Calu3 (cell line): ENCODE results near the gene CCDC197. TPM values are rescaled to one million over a fixed set of nuclear protein-coding genes. Genes with fewer than 3 reads are reported as not detected.

Source experiments
- BruUV-seq: library from RNA; stranded (reverse); fragments of 400-500 nt; replicated peaks from 2 replicates; lab custom pipeline; 2021; lab: Mats Ljungman, UMichigan
- CTCF ChIA-PET: fragments of 300-600 bp; sonication (Branson Sonifier 250); formaldehyde crosslinking; loops from one replicate; lab custom pipeline; 2022; ENCODE audit warnings: antibody characterized with exemption; lab: Charles Lee
- DNase-seq: peaks from one replicate; pipeline ENCODE4 v3.0.0; 2022
- H3K27ac Mint-ChIP-seq: one replicate; pipeline ENCODE4 v1.8.0; 2022; ENCODE audit warnings: mixed read lengths; ENCODE audit not compliant: unreplicated experiment
- H3K27me3 Mint-ChIP-seq: one replicate; pipeline ENCODE4 v1.8.0; 2022; ENCODE audit warnings: mixed read lengths; ENCODE audit not compliant: unreplicated experiment
- H3K36me3 Mint-ChIP-seq: one replicate; pipeline ENCODE4 v1.8.0; 2022; ENCODE audit warnings: mild to moderate bottlenecking, moderate library complexity, mixed read lengths; ENCODE audit not compliant: insufficient read depth, unreplicated experiment
- H3K4me1 Mint-ChIP-seq: one replicate; pipeline ENCODE4 v1.8.0; 2022; ENCODE audit warnings: mild to moderate bottlenecking, low read depth, mixed read lengths; ENCODE audit not compliant: unreplicated experiment
- H3K4me3 Mint-ChIP-seq: one replicate; pipeline ENCODE4 v1.8.0; 2022; ENCODE audit warnings: mild to moderate bottlenecking, low read depth, moderate library complexity, mixed read lengths; ENCODE audit not compliant: unreplicated experiment
- H3K9me3 Mint-ChIP-seq: one replicate; pipeline ENCODE4 v1.8.0; 2022; ENCODE audit warnings: low read depth, mixed read lengths; ENCODE audit not compliant: unreplicated experiment
- CTCF ChIP-seq: fragments of 200-600 bp; IDR thresholded peaks from one replicate; pipeline ENCODE4 v1.8.0; 2022; ENCODE audit warnings: antibody characterized with exemption; ENCODE audit not compliant: unreplicated experiment
- intact Hi-C: fragments of 100-400 bp; cut with micrococcal nuclease; formaldehyde crosslinking; loops from one replicate; pipeline ENCODE4 v1.10.0; 2022; ENCODE audit not compliant: unreplicated experiment
- total RNA-seq: library from RNA; stranded (reverse); gene quantifications from 2 replicates; pipeline ENCODE4 v1.2.3, GENCODE V29; 2022

The CCDC197 gene
- total RNA-seq, 1 experiment from 2014 or later: not detected

- CTCF ChIA-PET: interaction anchor here (0.6 kb wide), 1 partner anchor 337 kb away, joined by 8 read pairs; no protein-coding TSS in a partner anchor
- Mint-ChIP-seq H3K4me3 (no peak overlapping the region), H3K9me3 (no peaks in the 10 kb centered on the region), H3K36me3 (no peaks in the 10 kb centered on the region), H3K27me3 (peaks cover 9% of the 10 kb centered on the region), H3K27ac (no peak overlapping the region), H3K4me1 (peaks cover 21% of the 10 kb centered on the region)
- no TSS peak for BruUV-seq
- intact Hi-C loops: no loop called here
- peak; percentile 36 for DNase-seq
- TF ChIP-seq CTCF: no peak
Measured at GRCh38 chr14:93987376-93987775, 9.7 kb upstream of the CCDC197 start.

- H3K9me3 Mint-ChIP-seq: no peaks in the 10 kb centered on the region
- H3K4me1 Mint-ChIP-seq: peaks cover 21% of the 10 kb centered on the region
- DNase-seq: no peak
- peaks cover 9% of the 10 kb centered on the region for H3K27me3 Mint-ChIP-seq
- no peak for TF ChIP-seq CTCF
- intact Hi-C loops: no loop called here
- no peaks in the 10 kb centered on the region for H3K36me3 Mint-ChIP-seq
- no peak overlapping the region for H3K27ac Mint-ChIP-seq
- H3K4me3 Mint-ChIP-seq: no peak overlapping the region
- BruUV-seq: no TSS peak
- CTCF ChIA-PET: no interaction called here
Measured at GRCh38 chr14:93987815-93988476, 9.2 kb upstream of the CCDC197 start.

- no peak for TF ChIP-seq CTCF
- Mint-ChIP-seq H3K27me3 (peaks cover 9% of the 10 kb centered on the region), H3K4me1 (peaks cover 14% of the 10 kb centered on the region), H3K9me3 (no peaks in the 10 kb centered on the region), H3K4me3 (no peak overlapping the region), H3K27ac (no peak overlapping the region), H3K36me3 (no peaks in the 10 kb centered on the region)
- intact Hi-C loops: no loop called here
- CTCF ChIA-PET: no interaction called here
- BruUV-seq: no TSS peak
- no peak for DNase-seq
Measured at GRCh38 chr14:93989939-93990338, 7.2 kb upstream of the CCDC197 start.

GRCh38 chr14:93991212-93991611, 5.9 kb upstream of the CCDC197 start:
- Mint-ChIP-seq H3K4me3 (no peak overlapping the region), H3K27ac (no peak overlapping the region), H3K36me3 (peaks cover 5% of the 10 kb centered on the region), H3K4me1 (peaks cover 25% of the 10 kb centered on the region), H3K27me3 (peaks cover 9% of the 10 kb centered on the region), H3K9me3 (no peaks in the 10 kb centered on the region)
- intact Hi-C loops: no loop called here
- CTCF ChIA-PET: no interaction called here
- no peak for TF ChIP-seq CTCF
- no TSS peak for BruUV-seq
- no peak for DNase-seq
